HG02885 (cell line): ENCODE results near the gene TTLL5.

ENCODE experiments used
- ATAC-seq: cut with Tn5 transposase; IDR thresholded peaks from one replicate; pipeline ENCODE4 v1.9.1; 2021; ENCODE audit warnings: mild to moderate bottlenecking; ENCODE audit not compliant: unreplicated experiment, poor library complexity

TTLL5 gene

DNA sequence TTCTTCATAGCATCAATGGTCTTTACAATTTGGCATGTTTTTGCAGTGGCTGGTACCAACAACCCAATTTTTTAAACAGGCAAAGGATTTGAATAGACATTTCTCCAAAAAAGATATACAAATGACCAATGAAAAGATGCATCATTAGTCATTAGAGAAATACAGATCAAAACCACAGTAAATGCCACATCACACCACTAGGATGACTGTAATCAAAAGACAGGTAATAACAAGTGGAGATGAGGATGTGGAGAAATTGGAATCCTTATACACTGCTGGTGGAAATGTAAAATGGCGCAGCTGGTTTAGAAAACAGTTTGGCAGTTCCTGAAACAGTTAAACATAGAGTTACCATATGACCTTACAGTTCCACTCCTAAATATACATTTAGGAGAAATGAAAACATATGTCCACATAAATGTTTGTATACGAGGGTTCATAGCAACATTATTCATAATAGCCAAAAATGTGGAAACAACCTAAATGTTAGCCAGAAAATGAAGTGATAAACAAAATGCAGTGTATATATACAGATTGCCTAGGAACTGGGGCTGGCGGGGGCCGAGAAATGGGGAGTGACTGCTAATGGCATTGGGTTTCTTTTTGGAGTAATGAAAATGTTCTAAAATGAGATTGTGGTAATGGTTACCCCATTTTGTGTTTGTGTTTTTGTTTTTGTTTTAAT lies 265.5 kb downstream of the TTLL5 start:
- ATAC-seq: no peak

DNA sequence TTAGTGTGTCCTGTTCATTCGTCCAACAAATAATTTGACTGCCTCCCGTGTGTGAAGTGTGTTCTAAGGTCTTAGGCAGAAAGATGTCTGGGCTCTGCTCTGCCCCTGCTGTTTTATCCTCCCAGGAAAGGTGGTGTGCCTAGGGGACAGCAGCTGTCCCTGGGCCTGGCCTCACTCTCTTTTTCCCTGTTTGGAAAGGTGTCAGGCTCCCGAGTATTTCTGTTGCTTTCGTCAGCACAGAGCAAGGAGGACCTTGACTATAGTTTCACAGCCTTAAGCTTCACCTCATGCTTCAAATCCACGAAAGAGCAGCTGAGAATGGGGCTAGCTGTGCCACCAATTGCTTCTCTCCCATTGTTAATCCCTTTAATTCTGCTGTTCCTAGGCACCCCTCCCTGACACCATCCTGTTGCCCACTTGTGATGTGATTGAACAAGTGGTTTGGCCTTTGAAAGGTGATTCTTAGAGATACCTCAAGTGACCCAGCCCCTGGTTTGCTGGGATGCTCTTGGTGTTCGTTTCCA lies 266.6 kb downstream of the TTLL5 start:
- no peak for ATAC-seq

DNA sequence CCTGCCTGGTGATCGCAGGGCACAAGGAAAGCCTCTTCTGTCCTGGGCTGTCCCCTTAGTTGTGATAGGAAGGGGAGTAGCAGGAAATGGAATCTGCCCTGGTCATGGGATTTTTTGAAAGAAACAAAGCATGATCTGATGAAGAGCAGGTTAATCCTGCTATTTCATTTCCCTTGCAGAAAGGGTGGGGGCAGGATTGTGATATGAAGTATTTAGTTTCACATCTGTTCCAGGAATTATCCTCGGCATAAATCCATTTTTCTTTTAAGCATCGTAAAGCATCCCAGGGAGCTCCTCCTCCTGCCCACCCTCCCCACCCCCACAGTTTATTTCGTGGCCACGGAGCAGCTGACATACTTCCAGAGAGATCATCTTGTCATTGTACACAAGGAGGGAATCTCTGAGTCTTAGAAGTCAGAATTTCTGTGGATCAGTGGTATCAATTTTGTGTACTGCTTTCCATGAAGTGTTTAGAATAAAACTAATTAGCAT lies 267.7 kb downstream of the TTLL5 start:
- ATAC-seq: no peak

DNA sequence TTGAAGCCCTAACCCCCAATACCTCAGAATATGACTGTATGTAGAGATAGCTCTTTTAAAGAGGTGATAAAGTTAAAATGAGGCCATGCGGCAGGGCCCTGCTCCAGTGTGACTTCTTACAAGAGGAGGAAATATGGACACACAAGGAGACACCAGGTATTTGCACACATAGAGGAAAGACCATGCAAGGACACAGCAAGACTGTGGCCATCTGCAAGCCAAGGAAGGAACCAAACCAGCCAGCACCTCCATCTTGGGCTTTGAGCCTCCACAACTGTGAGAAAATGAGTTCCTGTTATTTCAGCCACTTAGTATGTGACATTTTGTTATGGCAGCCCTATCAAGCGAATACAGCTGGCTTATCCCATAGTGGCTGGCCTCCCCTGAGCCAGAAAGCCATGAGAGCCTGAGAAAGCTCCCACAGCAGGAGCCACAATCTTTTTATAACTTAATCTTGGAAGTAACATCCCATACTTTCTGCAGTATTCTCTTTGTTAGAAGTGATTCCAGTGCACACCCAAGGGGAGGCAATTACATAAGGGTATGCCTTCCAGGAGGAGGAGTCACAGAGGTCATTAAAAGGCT lies 272.8 kb downstream of the TTLL5 start:
- no peak for ATAC-seq

DNA sequence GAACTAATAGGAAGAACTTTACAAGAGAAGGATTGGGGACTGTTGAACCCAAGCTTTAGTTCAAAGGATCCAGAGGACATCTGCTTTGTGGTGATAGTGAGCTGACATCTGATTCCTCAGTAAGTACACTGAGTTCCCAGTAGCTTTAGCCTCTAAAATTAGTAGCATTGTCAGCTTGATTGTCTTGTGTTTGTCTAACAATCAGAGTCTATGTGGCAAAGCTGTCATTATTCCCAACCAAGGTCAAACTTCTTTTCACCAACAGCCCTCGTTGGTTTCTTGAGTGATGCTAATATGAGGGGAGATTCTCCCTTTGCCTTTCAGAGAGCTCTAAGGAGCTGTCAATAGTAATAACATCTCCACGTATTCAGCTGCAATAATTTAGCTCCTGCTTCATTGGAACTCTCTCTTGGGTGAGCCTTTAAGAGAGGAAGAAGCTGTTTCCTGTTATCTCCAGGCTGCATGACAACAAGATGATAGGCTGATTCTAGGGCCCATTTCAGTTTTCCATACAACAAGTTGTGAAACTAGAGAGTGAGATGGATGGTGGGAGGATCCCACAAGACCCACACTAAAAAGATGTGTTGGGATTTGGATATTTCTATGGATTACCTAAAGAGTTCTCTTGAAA lies 274.1 kb downstream of the TTLL5 start:
- ATAC-seq: no peak

DNA sequence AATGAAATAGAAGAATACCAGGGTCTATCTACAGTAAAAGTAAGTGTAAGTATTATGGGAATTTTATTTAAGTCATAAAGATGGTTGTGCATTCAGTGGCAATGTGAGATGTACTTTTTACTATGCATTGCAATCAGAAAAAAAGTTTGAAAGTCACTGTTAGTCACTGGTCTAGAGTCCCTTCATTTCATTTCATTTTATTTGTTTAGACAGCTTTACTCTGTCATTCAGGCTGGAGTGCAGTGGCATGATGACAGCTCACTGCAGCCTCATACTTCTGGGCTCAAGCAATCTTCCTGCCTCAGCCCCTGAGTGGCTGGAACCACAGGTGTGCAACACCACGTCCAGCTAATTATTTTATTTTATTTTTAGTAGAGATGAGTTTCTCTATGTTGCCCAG lies 278.2 kb downstream of the TTLL5 start:
- no peak for ATAC-seq

DNA sequence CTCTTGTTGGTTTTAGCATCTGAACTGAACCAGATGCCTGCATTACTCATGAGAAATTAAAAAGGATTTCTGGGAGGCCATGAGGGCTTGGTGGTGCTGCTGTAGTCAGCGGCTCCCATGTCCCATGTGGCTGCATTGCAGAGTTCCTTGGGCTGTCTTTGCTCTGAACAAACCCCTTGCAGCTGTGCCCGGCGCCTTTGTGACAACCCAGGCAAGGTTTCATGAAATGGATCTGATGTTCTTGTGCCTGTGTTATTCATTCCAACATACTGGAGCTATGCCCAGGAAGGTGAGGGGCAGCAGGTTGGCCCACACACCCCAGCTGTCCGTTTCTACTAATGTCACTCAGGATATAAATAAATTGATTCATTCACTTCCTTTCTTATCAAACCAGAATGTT lies 280.0 kb downstream of the TTLL5 start:
- no peak for ATAC-seq

DNA sequence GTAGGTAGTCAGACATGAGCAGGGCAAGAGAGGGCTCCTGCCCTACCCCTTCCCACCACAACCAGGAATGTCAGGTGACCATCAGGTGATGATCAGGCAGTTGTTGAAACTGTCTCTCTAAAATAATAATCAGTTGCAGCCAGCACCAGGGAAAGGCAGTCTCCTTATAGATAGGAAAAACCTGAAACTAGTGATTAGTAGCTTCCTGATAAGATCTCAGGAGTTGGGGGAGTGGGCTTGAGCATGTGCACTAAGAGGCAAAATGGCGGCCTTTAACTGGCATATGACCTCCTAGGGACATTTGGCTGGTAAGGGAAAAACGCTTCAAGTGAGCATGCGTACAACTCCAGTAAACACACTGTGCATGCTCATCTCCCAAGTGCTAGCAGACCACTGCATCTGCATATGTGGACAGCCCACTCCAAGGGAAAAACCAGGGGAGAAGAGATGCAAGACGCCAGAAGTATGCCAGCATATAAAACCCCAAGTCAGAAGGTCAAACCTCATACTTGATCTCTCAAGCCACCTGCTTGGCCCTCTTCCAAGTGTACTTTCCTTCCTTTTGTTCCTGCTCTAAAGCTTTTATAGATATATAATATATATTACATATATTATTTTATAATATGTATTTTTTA lies 283.7 kb downstream of the TTLL5 start:
- ATAC-seq: no peak

DNA sequence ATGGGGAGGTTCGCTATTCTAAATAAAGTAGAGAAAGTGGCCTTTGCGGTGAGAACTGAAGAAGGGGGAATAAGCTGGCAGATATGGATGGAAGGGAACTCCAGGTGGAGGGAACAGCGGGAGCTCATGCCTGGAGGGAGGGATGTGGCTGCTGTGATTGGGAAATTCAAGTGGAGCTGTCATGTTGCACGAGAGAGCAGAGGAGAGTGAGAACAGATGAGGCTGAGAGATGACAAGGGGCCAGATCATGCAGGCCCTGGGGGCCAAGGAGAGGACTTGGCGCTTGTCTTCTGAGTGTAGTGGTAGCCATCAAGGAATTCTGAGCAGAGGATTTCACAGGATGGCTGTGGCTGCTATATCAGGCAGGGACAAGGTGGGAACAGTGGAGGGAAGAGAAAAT lies 285.7 kb downstream of the TTLL5 start:
- no peak for ATAC-seq

DNA sequence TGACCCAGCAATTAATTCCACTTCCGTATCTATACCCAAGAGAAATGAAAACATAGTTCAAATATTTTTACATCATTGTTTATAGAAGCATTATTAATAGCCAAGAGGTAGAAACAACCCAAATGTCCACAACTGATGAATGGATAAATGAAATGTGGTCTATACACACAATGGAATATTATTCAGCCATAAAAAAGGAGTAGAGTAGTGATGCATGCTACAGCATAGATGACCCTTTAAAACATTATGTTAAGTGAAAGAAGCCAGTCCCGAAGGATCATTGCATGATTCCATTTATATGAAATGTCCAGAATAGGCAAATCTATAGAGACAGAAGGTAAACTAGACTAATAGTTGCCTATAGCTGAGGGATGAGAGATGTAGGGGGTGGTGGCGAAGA lies 291.4 kb downstream of the TTLL5 start:
- no peak for ATAC-seq

DNA sequence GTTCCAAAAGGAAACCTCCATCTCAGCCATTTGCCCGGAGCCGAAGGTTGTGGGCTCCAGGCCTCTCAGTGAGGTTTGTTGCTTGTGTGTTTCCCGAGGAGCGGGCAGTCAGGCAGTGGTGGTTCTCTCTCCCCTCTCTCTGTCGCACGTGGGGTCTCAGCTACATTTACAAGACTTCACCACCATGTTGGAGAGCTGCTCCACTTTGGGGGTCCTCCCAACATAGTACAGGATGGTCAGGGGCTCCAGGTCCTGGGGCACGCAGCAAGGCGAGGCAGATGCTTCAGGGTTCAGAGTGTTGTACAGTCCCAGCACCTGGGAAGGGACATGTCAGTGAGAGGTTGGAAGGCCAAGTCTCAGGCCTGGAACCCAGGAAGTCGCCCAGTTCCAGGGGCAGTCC lies 298.0 kb downstream of the TTLL5 start:
- no peak for ATAC-seq

DNA sequence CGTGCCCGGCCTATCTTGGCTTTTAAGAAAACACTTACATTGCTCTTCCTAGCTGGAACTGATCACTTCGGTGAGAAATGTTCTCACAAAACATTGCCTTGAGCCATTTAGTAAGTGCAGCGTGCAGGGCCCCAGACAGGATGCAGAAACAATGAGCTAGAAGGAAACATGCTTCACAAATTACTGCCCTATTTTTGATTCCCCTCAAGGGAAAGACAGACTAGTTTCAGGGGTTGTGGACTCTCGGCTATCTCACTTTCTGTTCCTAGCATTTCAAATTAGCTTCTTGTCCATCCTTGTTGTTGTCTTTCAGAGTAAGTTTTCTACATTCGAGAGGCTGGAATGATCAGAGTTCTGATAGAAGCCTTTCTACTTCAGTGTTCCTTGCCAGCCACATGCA lies 299.2 kb downstream of the TTLL5 start:
- ATAC-seq: peak; percentile 69

DNA sequence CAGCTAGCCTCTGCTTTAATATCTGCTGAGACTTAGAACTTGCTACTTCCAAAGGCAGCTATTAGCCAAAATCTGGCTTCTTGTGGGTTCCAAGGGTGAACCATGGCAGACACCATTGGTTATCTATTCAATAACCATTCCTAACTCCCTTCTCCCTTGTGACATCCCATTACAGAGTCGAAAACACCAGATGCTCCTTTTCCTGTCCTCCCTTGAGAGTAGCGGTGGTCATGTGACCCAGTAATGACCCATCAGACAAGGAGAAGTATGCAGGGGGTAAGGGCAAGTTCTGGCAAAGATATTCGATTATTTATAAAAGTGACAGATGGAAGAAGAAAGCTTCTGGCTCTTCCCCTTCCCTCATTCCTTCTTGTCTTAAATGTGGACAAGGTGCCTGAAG lies 300.6 kb downstream of the TTLL5 start:
- no peak for ATAC-seq

DNA sequence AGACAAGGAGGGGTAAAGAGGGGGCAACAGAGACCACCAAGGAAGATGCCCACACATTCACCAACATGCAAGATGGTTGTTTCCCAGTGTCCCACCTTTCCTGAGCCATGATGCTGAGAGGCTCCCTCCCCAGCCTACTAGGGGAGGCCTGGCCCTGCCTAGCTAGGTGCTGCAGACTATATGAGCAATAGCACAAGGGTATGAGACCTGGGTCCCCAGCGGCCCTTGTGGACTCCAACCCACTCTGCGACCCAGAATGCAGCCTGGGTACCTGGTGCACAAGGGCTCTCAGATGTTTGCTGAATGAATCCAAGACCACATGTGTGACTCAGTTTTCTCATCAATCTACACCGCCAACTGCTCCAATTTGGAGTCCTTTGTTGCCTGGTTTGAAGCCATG lies 306.8 kb downstream of the TTLL5 start:
- ATAC-seq: no peak

DNA sequence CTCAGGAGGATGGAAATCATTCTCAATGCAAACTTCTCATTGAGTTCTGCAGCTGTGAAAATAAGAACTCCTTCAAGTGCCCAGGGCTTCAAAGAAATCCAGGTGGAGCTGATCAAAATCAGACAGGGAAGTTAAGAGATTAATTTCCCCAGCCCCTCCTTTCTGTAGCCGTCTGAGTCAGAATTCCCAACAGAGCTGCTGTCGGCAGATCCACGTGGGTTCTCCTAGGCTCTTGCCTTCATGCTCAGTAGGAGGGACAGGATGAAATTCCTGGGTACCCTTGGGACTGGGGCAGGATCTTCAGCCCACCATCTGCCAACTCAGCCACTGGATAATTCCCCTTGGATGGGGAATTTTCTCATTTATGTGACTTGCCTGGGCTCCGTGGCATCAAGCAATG lies 307.4 kb downstream of the TTLL5 start:
- ATAC-seq: no peak

DNA sequence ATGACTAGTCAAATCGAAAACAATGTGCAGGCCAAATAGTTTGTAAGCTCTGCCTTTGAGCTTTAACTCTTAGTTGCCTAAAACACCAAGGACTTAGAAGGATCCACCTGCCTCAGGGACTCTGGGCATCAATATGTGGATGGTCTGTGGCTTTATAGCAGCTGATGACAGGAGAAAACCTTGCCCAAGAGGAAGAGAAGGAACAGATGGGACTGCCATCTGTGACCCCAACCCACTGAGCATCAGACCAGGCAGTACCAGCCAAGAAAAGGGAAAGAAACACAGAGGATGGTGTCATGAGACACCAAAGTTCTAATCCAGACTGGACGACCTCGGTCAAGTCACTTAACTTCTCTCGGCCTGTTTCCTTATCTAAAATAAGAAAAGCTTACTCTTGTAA lies 308.1 kb downstream of the TTLL5 start:
- no peak for ATAC-seq

DNA sequence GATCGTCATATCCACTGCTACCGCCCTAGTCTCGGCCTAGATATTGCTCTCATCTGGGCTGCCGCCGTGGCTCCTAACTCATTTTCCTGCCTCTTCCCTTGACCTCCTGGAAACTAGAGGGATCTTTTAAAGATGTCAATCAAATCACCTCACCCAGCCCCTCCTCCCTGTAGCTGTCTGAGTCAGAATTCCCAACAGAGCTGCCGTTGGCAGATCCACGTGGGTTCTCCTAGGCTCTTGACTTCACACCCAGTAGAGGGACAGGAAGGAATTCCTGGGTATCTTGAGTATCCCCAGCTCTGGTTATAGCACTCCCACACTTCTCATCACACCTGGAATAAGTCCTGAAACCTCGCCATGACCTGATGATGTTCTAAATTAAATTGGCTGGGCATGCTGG lies 308.8 kb downstream of the TTLL5 start:
- no peak for ATAC-seq

DNA sequence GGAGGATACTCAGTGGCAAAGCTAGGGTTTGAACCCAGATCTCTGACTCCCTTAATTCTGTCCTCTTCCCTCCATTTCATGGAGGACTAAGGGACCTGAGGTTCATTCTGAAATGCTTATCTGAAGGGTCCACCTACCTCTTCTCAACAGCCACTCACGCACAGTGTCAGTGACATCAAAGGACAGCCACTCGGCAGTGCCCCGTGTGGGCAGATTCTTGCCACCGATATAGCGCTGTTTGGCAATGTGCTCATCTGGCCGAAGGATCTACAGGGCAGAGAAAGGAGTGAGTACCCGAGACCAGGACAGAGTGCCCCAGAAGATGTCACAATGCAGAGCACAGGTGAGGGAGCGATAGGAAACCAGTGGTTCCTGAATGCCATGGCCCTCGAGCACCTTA lies 309.9 kb downstream of the TTLL5 start:
- no peak for ATAC-seq

DNA sequence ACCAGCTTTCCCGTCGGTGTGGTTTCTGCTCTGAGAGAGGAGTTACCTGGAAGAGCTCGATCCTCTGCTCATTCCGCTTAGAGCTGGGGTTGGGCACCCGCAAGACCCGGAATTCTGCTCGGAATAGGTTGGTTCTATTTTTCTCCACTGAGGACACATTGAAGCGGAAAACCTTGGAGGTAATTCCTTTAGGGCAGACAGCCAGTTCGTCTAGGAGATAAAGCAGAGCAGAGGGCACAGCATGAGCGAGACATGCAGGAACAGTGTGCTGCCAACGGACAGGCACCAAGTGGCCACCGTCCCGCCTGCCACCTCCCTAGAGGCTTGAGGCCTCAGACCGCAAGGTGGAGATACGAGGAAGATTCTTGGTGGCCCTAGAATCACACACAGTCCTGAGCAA lies 310.5 kb downstream of the TTLL5 start:
- ATAC-seq: no peak

DNA sequence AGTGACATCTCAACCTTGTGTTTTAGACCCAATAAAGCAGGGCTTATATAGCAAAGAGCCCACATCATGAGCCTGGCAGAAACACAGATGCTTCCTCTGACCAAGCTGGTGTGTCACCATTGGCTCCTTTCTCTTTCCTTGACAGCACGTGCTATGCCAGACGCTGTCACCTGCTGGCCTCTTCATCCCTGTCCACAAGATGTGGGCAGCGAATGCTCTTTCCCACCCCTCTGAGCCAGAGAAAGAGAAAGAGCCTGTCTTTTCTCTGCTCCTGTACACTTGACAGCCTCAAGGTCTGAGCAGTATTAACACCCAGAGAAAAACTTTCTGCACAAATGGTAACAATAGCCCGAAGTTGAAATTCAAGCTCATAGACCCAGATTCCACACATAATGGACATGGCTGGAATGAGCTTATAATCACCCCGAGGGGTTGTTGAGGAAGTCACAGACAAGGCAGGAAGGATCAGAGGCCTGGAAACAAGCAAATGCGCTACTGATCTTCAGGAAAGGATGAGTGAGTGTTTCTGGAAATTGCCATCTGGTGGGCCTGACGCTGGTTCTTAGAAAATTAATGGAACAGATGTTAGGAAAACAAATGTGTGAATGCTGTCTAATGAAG lies 311.9 kb downstream of the TTLL5 start:
- no peak for ATAC-seq
